UCSD-AML1 (cell line): ENCODE results near the gene CCDC40.
A peak's percentile ranks its signal among the peaks of the same experiment; 100 is the strongest.

Experiments used
- DNase-seq: peaks from one replicate; lab custom pipeline; 2025; ENCODE audit not compliant: unreplicated experiment; lab: John Stamatoyannopoulos, UW

The CCDC40 gene

GRCh38 chr17:80100035-80100323, 63.5 kb downstream of the CCDC40 start:
- no peak for DNase-seq

- DNase-seq: peak; percentile 89
Measured at GRCh38 chr17:80101011-80101945, 64.8 kb downstream of the CCDC40 start, which contains the start of gene GAA. Gene GAA, plus strand, starts transcription at chr17:80101581. Its CDS starts 3,006 bp downstream, at chr17:80104587.

GRCh38 chr17:80101946-80102663, 65.7 kb downstream of the CCDC40 start:
- peak; percentile 35 for DNase-seq

- DNase-seq: no peak
Measured at GRCh38 chr17:80102664-80103448, 66.4 kb downstream of the CCDC40 start.

- no peak for DNase-seq
Measured at GRCh38 chr17:80103449-80104085, 67.1 kb downstream of the CCDC40 start.

GRCh38 chr17:80104321-80104955, 68.0 kb downstream of the CCDC40 start:
- DNase-seq: no peak

GRCh38 chr17:80104956-80105375, 68.5 kb downstream of the CCDC40 start:
- DNase-seq: no peak

- DNase-seq: no peak
Measured at GRCh38 chr17:80105762-80106161, 69.3 kb downstream of the CCDC40 start.

GRCh38 chr17:80106176-80106575, 69.7 kb downstream of the CCDC40 start:
- no peak for DNase-seq

GRCh38 chr17:80106751-80107150, 70.3 kb downstream of the CCDC40 start:
- DNase-seq: no peak

GRCh38 chr17:80107231-80108021, 71.0 kb downstream of the CCDC40 start:
- DNase-seq: no peak

- no peak for DNase-seq
Measured at GRCh38 chr17:80108036-80108971, 71.9 kb downstream of the CCDC40 start.

GRCh38 chr17:80109066-80109660, 72.7 kb downstream of the CCDC40 start:
- no peak for DNase-seq

GRCh38 chr17:80109713-80110446, 73.4 kb downstream of the CCDC40 start:
- no peak for DNase-seq

- DNase-seq: no peak
Measured at GRCh38 chr17:80110447-80110812, 74.0 kb downstream of the CCDC40 start.

GRCh38 chr17:80110927-80111701, 74.7 kb downstream of the CCDC40 start:
- no peak for DNase-seq
